Activated CD8-positive, alpha-beta memory T cell treated with anti-CD3 and anti-CD28 coated beads for 48 hours (primary cell): Measurements from ENCODE around the gene NFIX.
"Not testable (repeated sequence)": the region's sequence is repeated elsewhere in the genome, so short reads cannot be mapped to it uniquely, and the experiment has no call there.

Experiments used
- DNase-seq, 3 experiments: peaks; one replicate each; pipeline ENCODE4 v3.0.0-alpha.2; 2020; ENCODE audit warnings: low read depth in 2 of 3, low spot score in 2 of 3

Gene NFIX

DNA sequence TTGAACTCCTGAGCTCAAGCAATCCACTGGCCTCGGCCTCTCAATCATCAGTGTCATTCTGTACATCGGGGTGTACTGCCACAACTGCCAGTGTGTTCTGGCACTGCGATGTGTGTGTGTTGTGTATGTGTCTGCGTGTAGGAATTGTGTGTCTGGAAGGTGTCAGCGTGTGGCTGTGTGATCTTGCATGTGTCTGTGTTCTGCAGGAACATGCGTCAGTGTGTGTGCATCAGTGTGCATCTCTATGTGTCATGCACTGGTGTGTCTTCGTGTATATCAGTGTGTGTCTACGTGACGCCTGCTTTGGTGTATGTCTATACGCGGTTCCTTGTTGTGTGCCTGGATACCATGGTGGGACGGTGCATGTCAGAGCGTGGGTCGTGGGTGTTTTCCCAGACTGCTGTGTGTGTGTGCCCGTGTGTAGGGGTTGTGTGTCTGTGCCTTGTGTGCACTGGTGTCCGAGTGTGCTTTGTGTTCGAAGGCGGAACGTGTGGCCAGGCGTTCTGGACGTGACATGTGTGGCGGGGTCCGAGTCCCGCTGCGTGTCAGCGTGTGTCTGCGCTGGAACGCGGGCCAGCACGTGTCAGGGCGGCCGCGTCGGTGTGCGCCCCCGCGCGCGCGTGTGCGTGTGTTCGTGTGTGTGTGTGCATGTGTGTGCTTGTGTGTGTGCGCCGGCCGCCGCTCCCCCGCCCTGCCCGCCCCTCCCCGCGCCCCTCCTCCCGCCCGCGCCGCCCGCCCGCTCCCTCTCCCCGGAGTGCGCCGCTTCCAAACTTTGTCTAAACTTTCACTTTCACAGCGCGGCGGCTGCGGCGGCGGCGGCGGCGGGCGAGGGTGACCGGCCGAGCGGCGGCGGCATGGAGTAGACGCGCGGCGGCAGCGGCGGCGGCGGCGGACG lies at the start of gene NFIX:
NFIX (plus strand) TSS at position 775 of the 895 bp plus-strand sequence. CDS start 363 bp downstream, outside the sequence.
- no peak for DNase-seq

DNA sequence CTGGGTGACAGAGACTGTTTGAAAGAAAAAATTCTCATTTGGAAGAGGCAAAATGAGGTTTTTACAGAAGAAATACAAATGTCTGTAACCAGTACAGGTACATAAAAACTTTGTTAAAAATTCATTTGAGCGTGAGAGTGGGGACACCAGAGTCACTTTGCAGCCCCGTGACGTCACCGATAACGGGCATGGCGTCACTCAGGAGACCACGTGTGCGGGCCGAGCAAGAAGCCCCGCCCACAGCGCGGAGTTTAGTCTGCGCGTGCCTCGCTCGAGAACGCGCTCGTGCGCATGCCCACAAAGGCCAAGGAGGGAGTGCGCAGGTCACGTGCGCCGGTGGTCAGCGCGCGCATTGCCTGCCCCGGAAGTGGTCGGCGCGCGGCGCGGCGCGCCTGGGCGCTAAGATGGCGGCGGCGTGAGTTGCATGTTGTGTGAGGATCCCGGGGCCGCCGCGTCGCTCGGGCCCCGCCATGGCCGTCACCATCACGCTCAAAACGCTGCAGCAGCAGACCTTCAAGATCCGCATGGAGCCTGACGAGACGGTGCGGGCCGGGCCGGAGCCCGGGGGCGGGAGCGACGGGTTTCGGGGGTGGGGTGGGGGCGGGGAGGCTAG lies 49.7 kb upstream of the NFIX start, which contains the start of gene RAD23A:
RAD23A (plus strand) TSS at position 384 of the 613 bp plus-strand sequence; CDS start at position 471, 87 bp downstream.
- DNase-seq = peak; percentile 97 to 98 (median 98)

DNA sequence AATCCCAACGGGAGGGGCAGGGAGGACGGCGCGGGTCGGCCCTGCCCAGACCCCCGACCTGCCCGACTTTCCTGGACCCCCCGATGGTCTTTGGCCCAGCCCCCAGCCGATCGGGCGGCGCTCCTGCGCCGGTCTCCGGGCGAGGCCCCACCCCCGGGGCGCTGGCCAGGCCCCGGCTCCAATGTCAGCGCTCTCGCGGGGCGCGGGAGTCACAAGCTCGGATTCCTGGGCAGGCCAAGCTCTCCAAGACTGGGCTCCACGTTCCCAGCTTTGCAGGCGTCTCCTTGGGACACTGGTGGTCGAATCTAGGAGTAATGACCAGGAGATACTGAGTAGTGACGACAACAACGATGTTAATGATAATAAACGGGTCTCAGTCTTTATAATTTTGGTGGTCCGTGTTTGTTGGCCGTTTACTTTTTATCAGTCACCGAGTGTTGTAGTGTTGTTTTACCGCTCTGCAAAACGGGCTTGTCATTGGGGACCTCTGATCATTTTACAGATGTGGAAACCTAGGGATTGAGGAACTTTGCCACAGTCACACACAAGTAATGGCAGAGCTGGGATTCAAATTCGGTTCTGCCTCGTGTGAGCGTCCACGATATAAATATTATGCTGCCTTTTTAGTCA lies 49.1 kb upstream of the NFIX start:
- DNase-seq = no peak

DNA sequence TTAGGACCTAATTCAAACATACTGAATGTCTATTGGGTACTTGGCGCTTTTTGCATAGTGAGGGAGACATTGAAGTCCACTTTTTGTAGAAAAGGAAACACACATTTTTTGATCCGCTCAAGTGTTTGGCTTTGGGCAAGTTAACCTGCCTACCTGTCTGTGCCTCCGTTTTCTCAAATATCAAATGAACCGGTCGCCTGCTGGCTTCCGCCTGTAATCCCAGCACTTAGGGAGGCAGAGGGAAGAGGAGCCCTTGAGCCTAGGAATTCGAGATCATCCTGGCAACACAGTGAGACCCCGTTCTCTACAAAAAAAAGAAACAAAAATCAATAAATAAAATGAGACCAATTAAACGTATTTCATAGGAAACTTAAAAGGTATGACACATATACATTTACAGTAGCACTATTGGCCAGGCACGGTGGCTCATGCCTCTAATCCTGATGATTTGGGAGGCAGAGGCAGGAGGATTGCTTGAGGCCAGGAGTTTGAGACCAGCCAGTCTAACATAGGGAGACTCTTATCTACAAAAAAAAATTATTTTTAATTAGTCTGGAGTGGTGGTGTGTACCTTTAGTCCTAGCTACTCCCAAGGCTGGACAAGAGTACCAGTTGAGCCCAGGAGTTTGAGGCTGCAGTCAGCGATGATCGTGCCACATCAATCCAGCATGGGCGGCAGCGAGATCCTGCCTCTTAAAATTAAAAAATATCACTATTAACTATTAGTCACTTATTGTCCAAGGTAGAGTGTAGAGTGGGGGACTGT lies 48.4 kb upstream of the NFIX start:
- no peak for DNase-seq

DNA sequence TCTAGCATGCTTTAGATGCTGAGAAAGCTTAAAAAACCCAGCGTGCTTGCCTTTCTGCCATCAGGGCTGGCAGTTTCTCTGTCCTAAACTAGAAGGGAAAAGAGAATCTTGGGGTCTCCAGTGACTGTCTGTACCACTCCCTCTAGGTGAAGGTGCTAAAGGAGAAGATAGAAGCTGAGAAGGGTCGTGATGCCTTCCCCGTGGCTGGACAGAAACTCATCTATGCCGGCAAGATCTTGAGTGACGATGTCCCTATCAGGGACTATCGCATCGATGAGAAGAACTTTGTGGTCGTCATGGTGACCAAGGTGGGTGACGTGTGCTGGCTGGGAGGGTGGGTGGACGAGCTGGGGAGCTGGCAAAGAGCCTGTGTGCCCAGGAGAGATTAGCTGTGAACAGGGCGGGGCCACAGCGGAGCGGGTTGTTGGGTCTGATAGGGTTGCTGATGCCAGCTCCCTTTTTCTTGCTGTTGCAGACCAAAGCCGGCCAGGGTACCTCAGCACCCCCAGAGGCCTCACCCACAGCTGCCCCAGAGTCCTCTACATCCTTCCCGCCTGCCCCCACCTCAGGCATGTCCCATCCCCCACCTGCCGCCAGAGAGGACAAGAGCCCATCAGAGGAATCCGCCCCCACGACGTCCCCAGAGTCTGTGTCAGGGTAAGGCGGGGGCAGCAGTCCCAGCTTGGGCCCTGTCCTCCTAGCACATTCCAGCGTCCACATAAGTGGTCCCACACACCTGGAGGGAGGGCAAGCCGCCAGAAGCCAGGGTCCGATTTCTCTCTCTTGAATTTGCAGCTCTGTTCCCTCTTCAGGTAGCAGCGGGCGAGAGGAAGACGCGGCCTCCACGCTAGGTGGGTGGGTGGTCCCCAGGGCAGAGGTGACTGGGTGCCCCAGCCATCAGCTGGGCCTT lies 47.3 kb upstream of the NFIX start:
- no peak for DNase-seq

DNA sequence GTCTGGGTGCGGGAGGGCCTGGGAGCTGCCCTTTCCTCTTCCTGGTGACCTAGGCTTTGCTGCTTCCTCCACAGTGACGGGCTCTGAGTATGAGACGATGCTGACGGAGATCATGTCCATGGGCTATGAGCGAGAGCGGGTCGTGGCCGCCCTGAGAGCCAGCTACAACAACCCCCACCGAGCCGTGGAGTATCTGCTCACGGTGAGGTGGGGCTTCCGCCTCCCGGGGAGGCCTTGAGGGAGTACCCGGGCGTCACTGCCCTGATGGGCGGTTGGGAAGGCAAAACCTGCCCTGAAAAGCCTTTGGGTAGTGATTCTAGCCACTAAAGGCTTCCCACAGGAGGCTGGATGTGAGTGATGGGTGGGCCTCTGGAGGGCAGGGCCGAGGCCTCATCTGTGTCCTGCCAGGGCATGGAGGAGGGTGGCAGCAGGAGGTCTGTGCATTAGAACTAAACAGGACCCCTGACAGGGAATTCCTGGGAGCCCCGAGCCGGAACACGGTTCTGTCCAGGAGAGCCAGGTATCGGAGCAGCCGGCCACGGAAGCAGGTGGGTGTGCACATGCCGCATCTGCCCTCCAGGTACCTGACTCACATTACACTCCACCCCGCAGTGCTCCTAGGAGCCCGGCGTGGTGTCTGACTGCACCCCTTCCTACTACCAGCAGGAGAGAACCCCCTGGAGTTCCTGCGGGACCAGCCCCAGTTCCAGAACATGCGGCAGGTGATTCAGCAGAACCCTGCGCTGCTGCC lies 46.5 kb upstream of the NFIX start:
- DNase-seq = no peak

DNA sequence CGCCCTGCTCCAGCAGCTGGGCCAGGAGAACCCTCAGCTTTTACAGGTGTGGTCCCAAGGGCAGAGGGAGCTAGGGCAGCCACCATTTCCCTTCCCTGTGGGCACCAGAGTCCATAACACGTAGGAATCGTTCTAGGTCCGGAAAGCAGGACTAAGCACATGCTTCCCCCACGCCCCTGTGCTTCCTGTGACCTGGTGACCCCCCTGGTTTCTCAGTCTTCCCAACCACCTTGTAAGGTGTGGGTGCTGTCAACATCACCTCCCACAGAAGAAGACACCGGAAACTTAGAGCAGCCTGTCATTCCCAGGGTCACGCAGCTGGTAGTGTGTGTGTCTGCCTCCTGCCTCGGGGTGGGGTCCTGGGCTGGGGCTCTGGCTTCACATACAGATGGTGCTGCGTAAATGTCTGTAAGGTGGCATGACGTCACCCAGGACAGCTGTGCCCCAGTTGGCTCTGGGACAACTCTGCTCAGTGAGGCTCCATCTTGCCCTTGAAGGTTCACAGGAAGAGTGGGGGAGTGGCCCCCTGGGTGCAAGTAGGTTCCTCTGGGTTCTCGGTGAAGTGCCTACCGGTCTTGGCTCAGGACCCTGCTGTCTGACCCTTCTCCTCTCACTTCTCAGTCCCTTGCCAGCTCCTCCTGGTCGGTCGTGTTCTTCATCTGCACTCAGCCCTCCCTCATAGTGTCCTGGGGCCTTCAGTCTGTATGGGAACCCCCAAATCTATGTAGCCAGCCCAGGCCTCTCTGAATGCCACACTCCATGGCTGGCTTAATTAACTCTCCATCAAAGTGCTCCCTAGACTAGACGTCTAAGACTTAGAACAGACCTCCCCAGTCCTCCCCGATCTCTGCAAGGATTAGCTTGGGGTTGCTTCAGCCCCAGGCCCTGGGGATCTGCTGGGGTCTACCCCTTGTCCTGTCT lies 45.7 kb upstream of the NFIX start:
- DNase-seq = no peak

DNA sequence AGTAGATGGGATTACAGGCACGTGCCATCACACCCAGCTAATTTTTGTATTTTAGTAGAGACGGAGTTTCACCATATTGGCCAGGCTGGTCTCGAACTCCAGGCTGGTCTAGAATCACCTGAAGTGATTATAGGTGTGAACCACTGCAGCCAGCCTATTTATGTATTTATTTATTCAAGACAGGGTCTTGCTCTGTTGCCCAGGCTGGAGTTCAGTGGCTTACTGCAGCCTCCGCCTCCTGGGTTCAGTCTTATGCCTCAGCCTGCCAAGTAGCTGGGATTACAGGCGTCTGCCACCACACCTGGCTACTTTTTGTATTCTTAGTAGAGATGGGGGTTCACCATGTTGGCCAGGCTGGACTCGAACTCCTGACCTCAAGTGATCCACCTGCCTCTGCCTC lies 43.2 kb upstream of the NFIX start:
- DNase-seq = not testable (repeated sequence)

DNA sequence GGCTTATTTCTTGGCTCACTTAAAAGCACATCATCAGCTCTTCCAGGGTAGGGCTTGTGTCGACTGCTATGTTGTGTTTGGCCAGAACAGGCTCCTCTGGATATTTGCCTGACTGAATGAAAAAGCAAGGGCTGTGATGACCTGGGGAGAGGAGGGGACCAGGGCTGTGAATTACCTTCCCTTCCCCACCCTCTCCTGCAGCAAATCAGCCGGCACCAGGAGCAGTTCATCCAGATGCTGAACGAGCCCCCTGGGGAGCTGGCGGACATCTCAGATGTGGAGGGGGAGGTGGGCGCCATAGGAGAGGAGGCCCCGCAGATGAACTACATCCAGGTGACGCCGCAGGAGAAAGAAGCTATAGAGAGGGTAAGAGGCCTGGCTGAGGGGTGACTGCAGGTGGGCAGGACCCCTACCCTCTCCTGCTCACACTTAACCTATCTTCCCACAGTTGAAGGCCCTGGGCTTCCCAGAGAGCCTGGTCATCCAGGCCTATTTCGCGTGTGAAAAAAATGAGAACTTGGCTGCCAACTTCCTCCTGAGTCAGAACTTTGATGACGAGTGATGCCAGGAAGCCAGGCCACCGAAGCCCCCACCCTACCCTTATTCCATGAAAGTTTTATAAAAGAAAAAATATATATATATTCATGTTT lies 42.7 kb upstream of the NFIX start:
- DNase-seq = no peak

DNA sequence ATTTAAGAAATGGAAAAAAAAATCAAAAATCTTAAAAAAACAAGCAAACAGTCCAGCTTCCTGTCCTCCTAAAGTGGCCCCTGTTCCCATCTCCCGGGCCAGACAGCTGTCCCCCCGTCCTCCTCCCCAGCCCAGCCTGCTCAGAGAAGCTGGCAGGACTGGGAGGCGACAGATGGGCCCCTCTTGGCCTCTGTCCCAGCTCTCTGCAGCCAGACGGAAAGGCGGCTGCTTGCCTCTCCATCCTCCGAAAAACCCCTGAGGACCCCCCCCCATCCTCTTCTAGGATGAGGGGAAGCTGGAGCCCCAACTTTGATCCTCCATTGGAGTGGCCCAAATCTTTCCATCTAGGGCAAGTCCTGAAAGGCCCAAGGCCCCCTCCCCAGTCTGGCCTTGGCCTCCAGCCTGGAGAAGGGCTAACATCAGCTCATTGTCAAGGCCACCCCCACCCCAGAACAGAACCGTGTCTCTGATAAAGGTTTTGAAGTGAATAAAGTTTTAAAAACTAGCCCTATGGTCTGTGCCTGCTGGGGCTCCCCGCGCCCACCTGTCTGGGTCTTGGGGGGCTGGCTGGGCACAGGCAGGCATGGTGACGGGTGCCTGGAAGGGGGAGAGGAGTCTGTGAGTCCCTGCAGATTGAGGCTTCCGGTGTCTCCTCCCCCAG lies 42.0 kb upstream of the NFIX start:
- DNase-seq = no peak

DNA sequence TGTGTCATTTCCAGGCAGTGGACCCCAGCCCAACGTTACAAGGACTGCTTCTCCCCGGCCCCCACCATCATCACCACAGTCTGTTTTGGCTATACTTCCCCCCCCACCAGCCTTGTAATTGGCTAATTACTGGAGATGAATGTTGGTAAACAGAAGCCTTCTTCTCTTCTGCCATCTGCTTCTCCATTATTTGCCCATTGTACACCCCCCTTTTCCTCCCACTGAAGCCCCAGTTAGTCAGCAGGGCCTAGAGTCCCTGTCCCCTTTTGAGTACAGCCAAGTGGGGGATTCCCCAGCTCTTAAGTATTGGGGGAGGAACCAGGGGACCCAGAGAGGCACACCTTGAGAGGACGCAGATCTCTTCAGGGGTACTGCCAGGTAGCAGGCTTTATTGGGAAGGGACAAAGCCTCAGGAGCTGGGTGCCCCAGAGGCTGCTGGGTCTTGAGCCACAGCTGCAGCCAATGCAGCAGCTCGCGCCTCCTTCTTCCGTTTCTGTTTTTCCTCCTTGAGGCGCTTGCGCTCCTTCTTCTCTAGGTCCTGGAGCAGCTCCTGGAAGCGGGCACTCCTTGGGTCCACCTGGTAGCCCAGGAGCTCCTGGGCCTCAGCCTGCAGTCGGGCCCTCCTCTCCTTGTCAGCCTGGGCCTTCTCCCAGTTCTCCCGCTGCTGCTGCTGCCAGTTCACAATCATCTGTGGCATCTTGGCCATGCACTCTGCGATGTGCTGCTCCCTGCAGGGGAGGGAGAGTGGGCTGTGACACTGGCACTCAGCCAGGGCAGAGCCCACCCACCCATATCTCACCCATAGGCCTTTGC lies 41.3 kb upstream of the NFIX start:
- no peak for DNase-seq

DNA sequence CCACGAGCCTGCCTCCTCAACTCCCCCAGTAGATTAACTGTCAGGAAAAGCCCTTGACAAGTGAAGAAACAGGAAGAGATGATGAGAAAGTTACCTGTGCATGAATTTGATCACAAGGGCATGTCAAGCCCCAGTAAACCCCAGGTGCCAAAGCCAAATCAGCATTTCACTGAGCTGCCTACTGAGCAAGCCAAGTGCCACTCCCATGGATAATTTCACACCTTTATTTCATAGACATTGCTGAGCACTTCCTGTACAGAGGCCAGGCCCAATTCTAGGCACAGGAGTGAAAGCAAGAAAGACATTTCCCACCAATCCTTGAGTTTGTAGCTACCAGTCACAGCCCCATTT lies 40.7 kb upstream of the NFIX start:
- DNase-seq = no peak

DNA sequence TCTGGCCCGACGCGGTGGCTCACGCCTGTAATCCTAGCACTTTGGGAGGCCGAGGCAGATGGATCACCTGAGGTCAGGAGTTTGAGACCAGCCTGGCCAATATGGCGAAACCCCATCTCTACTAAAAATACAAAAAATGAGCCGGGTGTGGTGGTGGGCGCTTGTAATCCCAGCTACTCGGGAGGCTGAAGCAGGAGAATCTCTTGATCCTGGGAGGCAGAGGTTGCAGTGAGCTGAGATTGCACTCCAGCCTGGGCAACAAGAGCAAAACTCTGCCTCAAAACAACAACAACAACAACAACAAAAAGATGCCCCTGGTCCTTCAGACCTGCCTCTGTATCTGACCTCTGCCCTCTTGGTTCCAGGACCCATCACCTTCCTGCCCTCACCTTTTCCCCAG lies 39.7 kb upstream of the NFIX start:
- DNase-seq = not testable (repeated sequence)

DNA sequence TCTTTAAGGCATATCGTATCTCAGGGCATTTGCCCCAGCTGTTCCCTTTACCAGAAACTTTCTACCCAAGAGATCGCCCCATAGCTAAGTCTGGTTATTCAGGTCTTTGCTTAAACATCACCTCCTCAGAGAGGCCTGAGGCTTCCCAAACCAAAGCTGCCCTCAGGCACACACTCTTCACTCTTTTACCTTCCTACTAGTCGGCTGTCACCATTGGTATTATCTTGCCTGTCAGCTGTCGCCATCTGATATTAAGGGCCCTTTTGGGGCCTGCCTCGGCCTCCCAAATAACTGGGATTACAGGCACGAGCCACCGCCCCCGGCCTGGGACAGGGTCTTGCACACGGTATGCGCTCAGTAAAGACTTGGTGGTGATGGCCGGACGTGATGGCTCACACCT lies 39.3 kb upstream of the NFIX start:
- no peak for DNase-seq

DNA sequence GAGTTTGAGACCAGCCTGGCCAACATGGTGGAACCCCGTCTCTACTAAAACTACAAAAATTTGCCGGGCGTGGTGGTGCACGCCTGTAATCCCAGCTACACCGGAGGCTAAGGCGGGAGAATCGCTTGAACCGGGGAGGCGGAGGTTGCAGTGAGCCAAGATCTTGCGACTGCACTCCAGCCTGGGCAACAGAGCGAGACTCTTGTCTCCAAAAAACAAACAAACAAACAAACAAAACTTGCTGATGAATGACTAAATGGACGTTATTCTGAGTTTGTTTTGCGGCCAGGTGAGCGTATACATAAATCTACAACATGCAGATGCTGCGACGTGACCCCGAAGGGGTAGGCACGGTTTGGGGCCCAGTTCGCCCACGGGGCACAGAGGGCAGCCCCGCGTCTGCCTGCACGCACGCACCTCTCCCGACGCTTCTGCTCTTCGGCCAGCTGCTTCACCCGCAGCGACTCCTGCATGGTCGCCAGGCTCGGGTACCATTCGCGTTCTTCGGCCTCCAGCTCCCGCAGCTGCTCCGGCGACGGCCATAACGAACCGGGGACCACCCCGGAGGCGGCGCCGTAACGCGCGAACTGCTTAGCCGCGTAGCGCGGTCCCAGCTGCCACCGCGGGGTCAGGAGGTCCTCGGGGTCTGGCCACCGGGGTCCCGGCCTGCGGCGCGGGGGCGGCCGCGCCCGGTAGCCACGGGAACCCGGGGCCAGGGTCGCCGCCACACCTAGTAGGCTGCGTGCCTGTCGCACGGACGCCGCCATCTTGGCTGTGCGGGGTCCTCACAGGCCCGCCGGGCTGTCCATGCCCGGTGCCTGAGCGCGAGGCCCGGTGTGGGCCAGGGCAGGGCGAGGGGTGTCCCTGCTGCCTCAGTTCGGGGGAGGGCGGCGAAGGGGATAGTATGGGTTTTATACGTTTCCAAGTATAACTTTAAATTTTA lies 38.6 kb upstream of the NFIX start, which contains the start of gene GADD45GIP1:
GADD45GIP1 (minus strand) TSS at position 778 of the 943 bp plus-strand sequence; CDS start at position 767, 11 bp downstream.
- peak in 2 of 3 experiments; percentile 67 to 69 for DNase-seq
